GM23248 (cell line): Measurements from ENCODE around the gene DISP2. TPM values are rescaled to one million over a fixed set of nuclear protein-coding genes. Genes with fewer than 3 reads are reported as not detected.

Experiments used
- DNase-seq: peaks from one replicate; pipeline ENCODE4 v3.0.0-alpha.2; 2015
- H2AFZ ChIP-seq: fragments of 200-600 bp; sonication (generic); 2 replicates; pipeline ENCODE4 v1.6.1; 2016; ENCODE audit warnings: antibody characterized with exemption
- H3F3A ChIP-seq: fragments of 200-600 bp; sonication (generic); 2 replicates; pipeline ENCODE4 v1.6.1; 2016; ENCODE audit warnings: mild to moderate bottlenecking, antibody characterized with exemption, mixed run types; ENCODE audit not compliant: insufficient read depth
- H3K27ac ChIP-seq: fragments of 200-600 bp; sonication (generic); 2 replicates; pipeline ENCODE4 v1.5.1; 2016; ENCODE audit warnings: mild to moderate bottlenecking
- H3K27me3 ChIP-seq: fragments of 200-600 bp; sonication (generic); replicated peaks from 2 replicates; pipeline ENCODE4 v1.6.1; 2016; ENCODE audit warnings: mild to moderate bottlenecking; ENCODE audit not compliant: insufficient read depth
- H3K36me3 ChIP-seq: fragments of 200-600 bp; sonication (generic); 2 replicates; pipeline ENCODE4 v1.6.1; 2016; ENCODE audit warnings: low read depth, mild to moderate bottlenecking
- H3K4me1 ChIP-seq: fragments of 200-600 bp; sonication (generic); 2 replicates; pipeline ENCODE4 v1.6.1; 2016; ENCODE audit warnings: mild to moderate bottlenecking; ENCODE audit not compliant: insufficient read depth
- H3K4me2 ChIP-seq: fragments of 200-600 bp; sonication (generic); one replicate; pipeline ENCODE4 v1.6.1; 2016; ENCODE audit warnings: mild to moderate bottlenecking; ENCODE audit not compliant: unreplicated experiment
- H3K4me3 ChIP-seq: fragments of 200-600 bp; sonication (generic); 2 replicates; pipeline ENCODE4 v1.5.1; 2016; ENCODE audit warnings: mild to moderate bottlenecking
- H3K79me2 ChIP-seq: fragments of 200-600 bp; sonication (generic); 2 replicates; pipeline ENCODE4 v1.6.1; 2016; ENCODE audit warnings: mild to moderate bottlenecking; ENCODE audit not compliant: insufficient read depth
- H3K9ac ChIP-seq: fragments of 200-600 bp; sonication (generic); 2 replicates; pipeline ENCODE4 v1.6.1; 2016; ENCODE audit warnings: mild to moderate bottlenecking
- H3K9me2 ChIP-seq: fragments of 200-600 bp; sonication (generic); 2 replicates; pipeline ENCODE4 v1.6.1; 2016; ENCODE audit warnings: mixed run types, mild to moderate bottlenecking, moderate library complexity; ENCODE audit not compliant: insufficient read depth
- H3K9me3 ChIP-seq: fragments of 200-600 bp; sonication (generic); one replicate; pipeline ENCODE4 v1.6.1; 2017; ENCODE audit warnings: low read depth
- H4K20me1 ChIP-seq: fragments of 200-600 bp; sonication (generic); 2 replicates; pipeline ENCODE4 v1.6.0; 2016; ENCODE audit not compliant: insufficient read depth
- EZH2 ChIP-seq: fragments of 200-600 bp; sonication (generic); IDR thresholded peaks from 2 replicates; pipeline ENCODE4 v1.6.1; 2018; ENCODE audit warnings: antibody characterized with exemption, mild to moderate bottlenecking; ENCODE audit not compliant: insufficient read depth, poor library complexity, severe bottlenecking
- EZH2phosphoT487 ChIP-seq: fragments of 200-600 bp; sonication (generic); IDR thresholded peaks from 2 replicates; pipeline ENCODE4 v1.6.1; 2018; ENCODE audit warnings: antibody characterized with exemption, moderate library complexity, mild to moderate bottlenecking, low read depth; ENCODE audit not compliant: insufficient read depth
- WGBS, 2 experiments: methylation state at CpG; one replicate each; pipeline ENCODE4 v1.1.6; 2015 to 2017; ENCODE audit warnings: low lambda C conversion rate in 2 of 2, low coverage in 1 of 2; ENCODE audit errors: missing lambda C conversion rate in 2 of 2; 5-methylcytosine and 5-hydroxymethylcytosine counted together
- in situ Hi-C: fragments of 300-500 bp; cut with MboI; formaldehyde crosslinking; loops from 2 replicates; pipeline ENCODE4 v1.15.0; 2020
- polyA plus RNA-seq: library from polyadenylated mRNA; unstranded; fragments of >200 nt; fragmentation: Nextera tagmentation; extraction: Ambion mirVana; gene quantifications from 2 replicates; pipeline ENCODE4 v1.2.1, GENCODE V29; 2016
- total RNA-seq: library from RNA; depleted of rRNA; stranded (reverse); fragments of >200 nt; shearing (Covaris generic); gene quantifications from 2 replicates; pipeline ENCODE4 v1.2.3, GENCODE V29; 2014; rRNA removed

The DISP2 gene, protein sequence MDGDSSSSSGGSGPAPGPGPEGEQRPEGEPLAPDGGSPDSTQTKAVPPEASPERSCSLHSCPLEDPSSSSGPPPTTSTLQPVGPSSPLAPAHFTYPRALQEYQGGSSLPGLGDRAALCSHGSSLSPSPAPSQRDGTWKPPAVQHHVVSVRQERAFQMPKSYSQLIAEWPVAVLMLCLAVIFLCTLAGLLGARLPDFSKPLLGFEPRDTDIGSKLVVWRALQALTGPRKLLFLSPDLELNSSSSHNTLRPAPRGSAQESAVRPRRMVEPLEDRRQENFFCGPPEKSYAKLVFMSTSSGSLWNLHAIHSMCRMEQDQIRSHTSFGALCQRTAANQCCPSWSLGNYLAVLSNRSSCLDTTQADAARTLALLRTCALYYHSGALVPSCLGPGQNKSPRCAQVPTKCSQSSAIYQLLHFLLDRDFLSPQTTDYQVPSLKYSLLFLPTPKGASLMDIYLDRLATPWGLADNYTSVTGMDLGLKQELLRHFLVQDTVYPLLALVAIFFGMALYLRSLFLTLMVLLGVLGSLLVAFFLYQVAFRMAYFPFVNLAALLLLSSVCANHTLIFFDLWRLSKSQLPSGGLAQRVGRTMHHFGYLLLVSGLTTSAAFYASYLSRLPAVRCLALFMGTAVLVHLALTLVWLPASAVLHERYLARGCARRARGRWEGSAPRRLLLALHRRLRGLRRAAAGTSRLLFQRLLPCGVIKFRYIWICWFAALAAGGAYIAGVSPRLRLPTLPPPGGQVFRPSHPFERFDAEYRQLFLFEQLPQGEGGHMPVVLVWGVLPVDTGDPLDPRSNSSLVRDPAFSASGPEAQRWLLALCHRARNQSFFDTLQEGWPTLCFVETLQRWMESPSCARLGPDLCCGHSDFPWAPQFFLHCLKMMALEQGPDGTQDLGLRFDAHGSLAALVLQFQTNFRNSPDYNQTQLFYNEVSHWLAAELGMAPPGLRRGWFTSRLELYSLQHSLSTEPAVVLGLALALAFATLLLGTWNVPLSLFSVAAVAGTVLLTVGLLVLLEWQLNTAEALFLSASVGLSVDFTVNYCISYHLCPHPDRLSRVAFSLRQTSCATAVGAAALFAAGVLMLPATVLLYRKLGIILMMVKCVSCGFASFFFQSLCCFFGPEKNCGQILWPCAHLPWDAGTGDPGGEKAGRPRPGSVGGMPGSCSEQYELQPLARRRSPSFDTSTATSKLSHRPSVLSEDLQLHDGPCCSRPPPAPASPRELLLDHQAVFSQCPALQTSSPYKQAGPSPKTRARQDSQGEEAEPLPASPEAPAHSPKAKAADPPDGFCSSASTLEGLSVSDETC (N-terminal part only)
- total RNA-seq = 0.11 and 0.13 TPM in 2 replicates
- 0.13 and 0.51 TPM in 2 replicates for polyA plus RNA-seq

- no peaks in the 10 kb centered on the region for H3F3A ChIP-seq
- WGBS, 2 experiments = 5 to 10% methylated on average over 38 to 70 of the region's 82 CpGs
- H3K27me3 ChIP-seq = peaks cover 4% of the 10 kb centered on the region; the same call in 1 of the 2 replicates
- no peaks in the 10 kb centered on the region for H3K36me3 ChIP-seq
- H2AFZ ChIP-seq = peak within 1 kb of the TSS; percentile 93
- no peaks in the 10 kb centered on the region for H4K20me1 ChIP-seq
- TF ChIP-seq EZH2 = no peak
- TF ChIP-seq EZH2phosphoT487 = no peak
- in situ Hi-C loops = no loop called here
- H3K9ac ChIP-seq = no peak within 1 kb of the TSS
- H3K4me3 ChIP-seq = peak within 1 kb of the TSS; percentile 77
- no peaks in the 10 kb centered on the region for H3K9me3 ChIP-seq
- peak; percentile 93 for DNase-seq
- no peaks in the 10 kb centered on the region for H3K9me2 ChIP-seq
- H3K27ac ChIP-seq = no peak within 1 kb of the TSS
- H3K4me2 ChIP-seq = peak within 1 kb of the TSS; percentile 93
- no peaks in the 10 kb centered on the region for H3K4me1 ChIP-seq
- no peaks in the 10 kb centered on the region for H3K79me2 ChIP-seq
Measured at GRCh38 chr15:40357723-40358470, at the start of gene DISP2. TSS of gene DISP2 (plus strand) at chr15:40358219. CDS start at chr15:40358322, 103 bp downstream.

GRCh38 chr15:40309344-40309862 is 48.6 kb upstream of the DISP2 start:
- Histone ChIP-seq H3K36me3 (no peaks in the 10 kb centered on the region), H2AFZ (no peak overlapping the region), H3K27ac (no peak overlapping the region), H3K4me2 (no peak overlapping the region), H3F3A (peaks cover 4% of the 10 kb centered on the region), H3K9me3 (no peaks in the 10 kb centered on the region), H3K4me3 (no peak overlapping the region), H3K27me3 (no peaks in the 10 kb centered on the region; the same call in 1 of the 2 replicates), H3K9me2 (no peaks in the 10 kb centered on the region), H4K20me1 (no peaks in the 10 kb centered on the region), H3K79me2 (no peaks in the 10 kb centered on the region), H3K4me1 (peaks cover 12% of the 10 kb centered on the region), H3K9ac (no peak overlapping the region)
- 83 to 91% methylated on average over 8 of the region's 8 CpGs for WGBS, 2 experiments
- no peak for DNase-seq
- TF ChIP-seq EZH2phosphoT487 (no peak), EZH2 (no peak)
- in situ Hi-C loops = no loop called here

DNA sequence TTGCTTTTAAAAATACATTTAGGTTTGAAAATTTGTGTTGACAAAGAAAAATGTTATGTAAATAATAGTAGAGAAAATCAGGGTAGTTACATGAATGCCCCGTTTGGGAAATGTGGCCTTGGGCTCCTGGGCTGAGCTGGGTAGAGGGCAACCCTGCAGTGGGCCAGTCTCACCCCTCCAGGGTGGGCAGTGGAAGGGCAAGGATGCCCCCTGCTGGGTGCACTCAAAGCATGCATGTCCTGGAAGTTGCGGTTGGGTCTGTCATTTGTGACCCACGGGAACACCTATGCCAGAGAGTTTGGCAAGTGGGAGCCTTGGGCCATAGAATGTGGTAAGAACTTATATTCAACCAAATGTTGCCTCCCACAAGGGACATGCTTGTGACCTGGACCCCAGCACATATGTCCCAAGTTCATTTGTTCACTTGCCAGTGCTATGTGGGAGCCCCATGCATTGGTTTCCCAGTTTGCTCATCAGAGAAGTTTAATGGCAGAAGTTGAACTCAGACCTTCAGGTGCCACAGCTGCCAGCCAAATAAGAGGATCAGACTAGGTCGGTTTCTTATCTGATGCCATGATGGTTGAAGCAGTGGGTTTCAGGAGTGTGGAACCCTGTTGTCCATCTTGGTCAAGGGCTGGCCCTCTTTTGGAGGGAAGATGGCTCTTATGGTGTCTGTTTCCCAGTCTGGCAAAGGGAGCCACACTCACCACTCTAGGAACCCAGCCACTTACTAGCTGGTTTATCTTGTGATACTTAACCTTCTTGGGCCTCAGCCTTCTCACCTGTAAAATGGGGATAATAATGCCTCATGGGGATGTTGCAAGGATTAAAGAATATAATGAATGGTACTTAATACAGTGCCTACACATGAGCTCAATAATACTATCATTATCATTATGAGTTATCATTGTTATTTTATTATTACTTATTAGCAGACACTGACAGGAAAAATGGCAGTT is 47.7 kb upstream of the DISP2 start:
- 1 to 11% methylated on average over 4 of the region's 4 CpGs for WGBS, 2 experiments

More for the DNA sequence above, 47.7 kb upstream of the DISP2 start:
- Histone ChIP-seq H4K20me1 (no peaks in the 10 kb centered on the region), H3K27me3 (no peaks in the 10 kb centered on the region; the same call in 1 of the 2 replicates), H2AFZ (no peak overlapping the region), H3K27ac (no peak overlapping the region), H3K4me3 (no peak overlapping the region), H3K9ac (no peak overlapping the region), H3K4me1 (peaks cover 21% of the 10 kb centered on the region), H3K9me3 (no peaks in the 10 kb centered on the region), H3K79me2 (no peaks in the 10 kb centered on the region), H3K9me2 (no peaks in the 10 kb centered on the region), H3F3A (peaks cover 7% of the 10 kb centered on the region), H3K36me3 (no peaks in the 10 kb centered on the region), H3K4me2 (no peak overlapping the region)
- TF ChIP-seq EZH2 (no peak), EZH2phosphoT487 (no peak)
- in situ Hi-C loops = no loop called here
- peak; percentile 53 for DNase-seq
